ENCODE data around the gene FGF3. TPM values are rescaled to one million over a fixed set of nuclear protein-coding genes. Genes with fewer than 3 reads are reported as not detected.

Gene FGF3
- polyA plus RNA-seq, 1 donor (not counting 4 experiments of a cell fraction or from before 2014, with no cell fraction given) = not detected

GRCh38 chr11:69826773-69827172, 7.6 kb upstream of the FGF3 start:
- Histone ChIP-seq H3K79me2 (ENCODE audit: control insufficient read depth, insufficient read depth, low read length) (no peaks in the 10 kb centered on the region), H3K27ac (ENCODE audit: control insufficient read depth, insufficient read depth, low read length) (no peak overlapping the region), H3K4me3 (ENCODE audit: control insufficient read depth in 2 of 3, extremely low read depth in 1 of 3, insufficient read depth in 2 of 3, low read depth in 1 of 3, low read length in 3 of 3) (no peak overlapping the region), H3K4me2 (ENCODE audit: control insufficient read depth, extremely low read depth, insufficient read depth, low read depth, low read length) (no peak overlapping the region), H3K36me3 (ENCODE audit: control insufficient read depth in 2 of 2, extremely low read depth in 1 of 2, insufficient read depth in 2 of 2, low read length in 2 of 2) (no peaks in the 10 kb centered on the region), H3K27me3 (ENCODE audit: control insufficient read depth, extremely low read depth, insufficient read depth, low read length) (peaks cover 24% of the 10 kb centered on the region), H2AFZ (ENCODE audit: control insufficient read depth, low read length) (no peak overlapping the region), H4K20me1 (ENCODE audit: control insufficient read depth, extremely low read depth, insufficient read depth, low read length) (no peaks in the 10 kb centered on the region), H3K9ac (ENCODE audit: control insufficient read depth, extremely low read depth, insufficient read depth, low read length) (no peak overlapping the region), H3K9me1 (ENCODE audit: control insufficient read depth, extremely low read depth, insufficient read depth, low read length) (no peaks in the 10 kb centered on the region), H3K9me3 (ENCODE audit: control insufficient read depth, low read depth, low read length) (no peaks in the 10 kb centered on the region), H3K4me1 (ENCODE audit: control insufficient read depth, extremely low read depth, insufficient read depth, low read length) (no peaks in the 10 kb centered on the region)
- FAIRE-seq (no peak), DNase-seq (ENCODE audit: low read depth, low spot score) (no peak)
- TF ChIP-seq EZH2 (IDR thresholded peaks at IDR 0.05; ENCODE audit: low read length) (no peak), CTCF (optimal IDR thresholded peaks at IDR 0.05 in 1 of 3, IDR thresholded peaks at IDR 0.05 in 1 of 3, conservative IDR thresholded peaks at IDR 0.05 in 1 of 3; ENCODE audit: extremely low read depth in 1 of 3, insufficient read depth in 2 of 3, low read length in 3 of 3) (no peak)
- dilution Hi-C loops (cut with MboI; ENCODE audit: extremely low pct_ligation_motif_present, low sequenced_read_pairs) = no loop called here

DNA sequence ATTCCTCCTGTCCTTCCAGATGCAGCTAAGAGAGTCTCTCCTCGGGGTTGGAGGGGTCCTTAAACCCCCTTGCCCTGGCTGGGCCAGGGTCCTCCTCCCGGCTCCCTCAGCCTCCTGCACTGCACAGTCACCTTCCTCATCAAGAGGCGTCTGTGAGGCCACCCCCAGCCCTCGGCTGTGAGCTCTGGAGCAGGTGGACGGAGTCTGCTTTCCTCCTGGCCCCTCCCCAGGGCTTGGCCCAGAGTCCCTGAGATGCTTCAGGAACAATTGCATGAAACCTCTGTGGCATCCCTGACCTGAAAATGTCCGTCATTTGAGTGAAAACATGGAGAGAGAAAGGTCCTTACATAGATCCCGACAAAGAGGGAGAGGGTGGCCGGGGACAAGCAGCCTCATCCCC, 6.7 kb upstream of the FGF3 start:
- no peaks in the 10 kb centered on the region for H3K79me2 ChIP-seq (ENCODE audit: control insufficient read depth, insufficient read depth, low read length)
- FAIRE-seq (no peak), DNase-seq (ENCODE audit: low read depth, low spot score) (no peak)
- H3K27me3 ChIP-seq (ENCODE audit: control insufficient read depth, extremely low read depth, insufficient read depth, low read length) = peaks cover 32% of the 10 kb centered on the region
- H3K27ac ChIP-seq (ENCODE audit: control insufficient read depth, insufficient read depth, low read length) = no peak overlapping the region
- H3K4me3 ChIP-seq (ENCODE audit: control insufficient read depth in 2 of 3, extremely low read depth in 1 of 3, insufficient read depth in 2 of 3, low read depth in 1 of 3, low read length in 3 of 3) = no peak overlapping the region
- H2AFZ ChIP-seq (ENCODE audit: control insufficient read depth, low read length) = no peak overlapping the region
- H3K4me2 ChIP-seq (ENCODE audit: control insufficient read depth, extremely low read depth, insufficient read depth, low read depth, low read length) = no peak overlapping the region
- no peaks in the 10 kb centered on the region for H4K20me1 ChIP-seq (ENCODE audit: control insufficient read depth, extremely low read depth, insufficient read depth, low read length)
- TF ChIP-seq CTCF (optimal IDR thresholded peaks at IDR 0.05 in 1 of 3, IDR thresholded peaks at IDR 0.05 in 1 of 3, conservative IDR thresholded peaks at IDR 0.05 in 1 of 3; ENCODE audit: extremely low read depth in 1 of 3, insufficient read depth in 2 of 3, low read length in 3 of 3) = no peak
- TF ChIP-seq EZH2 (IDR thresholded peaks at IDR 0.05; ENCODE audit: low read length) = no peak
- dilution Hi-C loops (cut with MboI; ENCODE audit: extremely low pct_ligation_motif_present, low sequenced_read_pairs) = no loop called here
- no peaks in the 10 kb centered on the region for H3K9me1 ChIP-seq (ENCODE audit: control insufficient read depth, extremely low read depth, insufficient read depth, low read length)
- no peaks in the 10 kb centered on the region for H3K4me1 ChIP-seq (ENCODE audit: control insufficient read depth, extremely low read depth, insufficient read depth, low read length)
- H3K36me3 ChIP-seq (ENCODE audit: control insufficient read depth in 2 of 2, extremely low read depth in 1 of 2, insufficient read depth in 2 of 2, low read length in 2 of 2) = no peaks in the 10 kb centered on the region
- H3K9ac ChIP-seq (ENCODE audit: control insufficient read depth, extremely low read depth, insufficient read depth, low read length) = no peak overlapping the region
- no peaks in the 10 kb centered on the region for H3K9me3 ChIP-seq (ENCODE audit: control insufficient read depth, low read depth, low read length)
